Measurements from ENCODE around the gene HOXA10.

Gene HOXA10

DNA sequence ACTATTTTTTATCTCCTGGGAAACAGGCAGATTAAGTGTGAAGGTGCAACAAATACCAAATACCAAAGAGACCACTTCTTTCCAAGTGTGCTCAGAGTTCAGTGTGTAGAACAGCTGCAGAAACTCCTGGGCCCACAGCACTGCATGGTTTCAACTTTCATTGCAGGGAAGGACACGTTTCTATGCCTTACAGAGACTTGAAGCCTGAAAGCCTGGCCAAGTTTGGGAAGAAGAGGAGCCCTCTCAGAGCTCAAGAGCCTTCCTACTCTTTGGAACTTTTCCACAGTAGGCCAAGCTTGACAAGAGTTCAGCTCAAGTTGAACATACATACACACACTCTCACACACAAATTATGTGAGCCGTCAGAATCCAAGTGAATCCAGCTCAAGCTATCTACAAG, 46.1 kb downstream of the HOXA10 start:
- DNase-seq, result no peak

DNA sequence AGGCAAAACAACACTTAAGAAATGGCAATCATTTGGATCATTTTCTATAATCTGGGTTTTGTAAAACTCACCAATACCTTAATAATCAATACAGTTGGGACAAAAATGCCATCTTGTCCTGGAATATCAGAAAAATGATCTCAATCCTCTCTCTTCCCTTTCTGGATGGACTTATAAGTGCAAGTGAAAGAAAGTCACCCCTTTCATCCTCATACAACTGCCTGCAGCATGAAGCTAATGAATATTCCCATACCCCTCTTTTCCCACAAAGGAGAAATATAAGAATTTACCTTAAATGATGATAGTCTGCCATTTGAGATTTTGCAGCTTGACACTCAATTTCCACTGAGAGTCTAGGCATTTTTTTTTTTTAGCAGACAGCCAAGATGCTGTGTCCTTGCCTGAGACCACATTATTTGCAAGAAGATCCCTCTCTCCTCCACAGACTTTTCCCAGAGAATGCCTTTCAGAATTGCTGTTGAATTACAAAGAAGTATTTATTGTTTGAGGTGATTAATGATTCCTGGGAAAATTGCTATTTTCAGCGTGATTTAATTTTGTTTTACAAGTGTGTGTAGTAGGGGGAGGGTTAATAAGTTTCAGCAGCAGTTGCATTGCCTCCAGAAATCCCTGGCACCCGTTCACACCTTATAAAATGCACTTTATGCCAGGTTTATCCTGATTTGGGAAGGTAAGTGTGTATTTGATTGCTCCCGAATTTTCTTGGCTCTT, 47.4 kb downstream of the HOXA10 start:
- no peak for DNase-seq

DNA sequence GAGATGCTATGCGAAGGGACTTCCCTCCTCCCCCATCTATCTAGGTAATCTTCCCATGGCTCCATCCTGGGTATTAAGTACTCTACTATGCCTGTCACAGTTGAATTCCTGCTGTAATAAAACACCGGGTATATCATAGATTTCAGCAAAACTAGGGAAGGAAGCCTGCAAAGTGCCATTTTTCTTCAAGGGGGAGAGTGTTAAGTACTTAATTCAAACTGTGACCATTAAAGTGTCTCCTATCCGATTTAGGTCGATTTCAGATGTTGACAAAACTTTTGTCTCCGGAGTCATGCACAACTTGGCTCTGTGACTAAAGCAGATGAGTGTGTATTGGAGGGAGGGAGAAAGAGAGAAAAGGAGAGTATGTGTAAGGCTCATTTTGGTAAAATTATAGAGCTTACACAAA, 48.1 kb downstream of the HOXA10 start:
- DNase-seq, result no peak

DNA sequence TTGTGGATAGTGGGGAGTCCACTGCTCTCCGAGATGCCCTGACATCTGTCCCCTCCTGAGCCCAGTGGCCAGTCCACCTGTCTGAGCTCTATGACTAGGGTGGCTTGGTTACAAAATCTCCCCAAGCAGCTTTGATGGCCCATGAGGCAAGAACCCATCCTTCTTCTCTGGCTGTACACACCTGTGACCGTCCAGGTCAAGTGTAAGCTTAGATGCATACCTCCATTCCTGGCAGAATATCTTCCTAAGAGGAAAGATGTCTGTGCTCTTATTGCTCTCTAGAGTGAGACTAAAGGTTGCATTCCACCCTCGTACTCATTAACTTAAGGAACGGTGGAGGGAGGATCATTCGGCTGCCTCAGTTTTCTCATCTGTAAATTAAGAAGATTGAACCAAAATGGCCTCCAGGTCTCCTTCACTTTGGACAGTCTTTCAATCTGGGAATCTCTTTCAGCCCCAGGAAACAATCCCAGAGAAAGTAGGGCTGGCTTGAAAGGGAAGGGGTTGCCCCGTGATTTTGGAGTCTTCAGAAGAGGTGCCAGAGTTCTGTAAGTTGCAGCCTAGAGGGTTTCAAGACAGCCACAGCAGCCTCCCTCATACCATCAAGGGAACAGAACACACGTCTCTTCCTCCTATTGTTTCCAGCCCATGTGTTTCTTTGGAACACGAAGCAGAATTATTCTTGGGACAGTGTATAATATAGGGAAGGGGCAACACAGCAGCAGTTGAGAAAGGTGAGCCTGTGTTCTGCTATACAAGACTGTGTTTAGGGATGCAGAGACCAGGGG, 49.0 kb downstream of the HOXA10 start:
- no peak for DNase-seq

DNA sequence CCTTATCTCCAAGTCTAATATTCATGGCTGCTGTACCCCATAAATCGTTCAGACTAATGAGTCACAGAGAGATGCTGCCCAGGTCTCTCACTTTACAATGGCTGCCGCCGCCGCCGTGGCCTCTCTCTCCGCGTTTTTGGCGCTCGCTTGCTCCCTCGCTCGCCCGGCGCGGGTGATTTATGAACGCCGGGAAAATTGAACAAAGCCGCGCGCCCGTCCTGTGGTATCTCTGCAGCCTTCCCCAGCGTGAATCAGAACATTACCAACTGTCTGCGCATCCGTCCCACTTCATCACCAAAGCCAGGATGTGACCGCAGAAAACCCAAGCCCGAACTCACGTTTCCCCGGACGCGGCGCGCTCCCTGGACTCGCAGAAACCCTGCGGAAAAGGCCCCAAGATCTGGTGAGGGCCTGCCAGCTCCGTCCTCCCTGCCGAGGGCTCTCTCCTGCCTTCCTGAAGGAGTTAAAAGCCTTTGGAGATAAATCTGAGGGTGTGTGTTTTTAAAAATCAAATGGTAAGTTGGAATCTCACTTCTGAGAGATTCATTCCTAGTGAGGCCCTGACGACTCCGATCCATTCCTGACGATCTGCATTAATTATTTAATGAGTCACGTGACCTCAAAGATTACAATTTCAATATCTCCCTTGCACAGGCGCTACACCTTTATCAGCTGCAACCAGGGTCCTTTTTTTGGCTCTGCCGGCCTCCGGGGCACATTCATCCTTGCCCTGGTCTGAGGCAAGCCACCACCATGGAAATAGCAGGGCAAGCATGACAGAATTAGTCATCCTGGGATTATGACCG, 49.8 kb downstream of the HOXA10 start:
- no peak for DNase-seq

DNA sequence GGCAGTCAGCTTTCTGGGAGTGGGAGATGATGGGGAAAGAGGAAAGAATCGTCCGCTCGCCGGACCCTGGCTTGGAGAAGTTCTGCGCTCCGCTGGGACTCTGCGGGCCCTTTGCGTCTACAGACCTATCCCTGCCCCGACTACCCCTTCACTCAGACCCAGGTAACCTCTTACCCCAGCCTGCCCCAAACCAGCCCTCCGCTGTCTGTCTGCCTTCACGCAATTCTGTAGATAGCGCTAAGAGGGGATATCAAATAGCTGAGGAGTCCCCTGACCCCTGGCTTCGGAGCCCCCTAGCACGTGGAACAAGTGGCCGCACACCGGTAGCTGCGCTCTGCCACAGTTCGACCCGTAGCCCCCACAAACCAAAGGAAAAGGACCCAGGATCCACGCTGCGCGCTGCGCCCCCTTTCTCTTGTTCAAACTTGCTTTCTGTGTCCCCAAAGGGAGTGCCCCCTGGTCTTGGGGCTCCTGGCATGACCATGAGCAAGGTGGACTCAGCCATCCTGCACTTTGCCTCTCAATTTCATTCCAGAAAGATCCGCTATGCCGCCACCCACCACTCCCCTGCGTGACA, 50.6 kb downstream of the HOXA10 start:
- no peak for DNase-seq

DNA sequence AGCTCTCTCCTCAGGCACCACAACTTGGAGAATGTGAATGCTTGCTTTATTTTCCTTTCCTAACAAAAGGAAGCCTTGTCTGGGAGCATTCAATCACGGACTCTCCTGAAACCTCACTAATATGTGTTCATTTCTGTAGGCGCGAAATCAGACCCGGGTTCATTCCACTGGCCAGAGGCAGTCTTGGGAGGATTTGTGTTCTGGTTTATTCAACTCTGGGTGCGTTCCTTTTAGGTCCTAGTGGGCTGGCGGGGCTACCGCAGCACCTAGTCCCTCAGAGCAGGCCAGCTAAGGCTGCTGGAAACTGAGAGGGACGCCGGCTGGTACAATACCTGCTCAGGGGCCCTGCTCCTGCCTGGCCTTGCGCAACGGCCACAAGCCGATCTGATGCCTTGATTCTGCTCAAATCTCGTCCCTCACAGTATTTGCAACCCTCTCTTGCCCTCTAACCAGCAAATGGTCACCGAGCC, 51.1 kb downstream of the HOXA10 start:
- DNase-seq, result no peak

DNA sequence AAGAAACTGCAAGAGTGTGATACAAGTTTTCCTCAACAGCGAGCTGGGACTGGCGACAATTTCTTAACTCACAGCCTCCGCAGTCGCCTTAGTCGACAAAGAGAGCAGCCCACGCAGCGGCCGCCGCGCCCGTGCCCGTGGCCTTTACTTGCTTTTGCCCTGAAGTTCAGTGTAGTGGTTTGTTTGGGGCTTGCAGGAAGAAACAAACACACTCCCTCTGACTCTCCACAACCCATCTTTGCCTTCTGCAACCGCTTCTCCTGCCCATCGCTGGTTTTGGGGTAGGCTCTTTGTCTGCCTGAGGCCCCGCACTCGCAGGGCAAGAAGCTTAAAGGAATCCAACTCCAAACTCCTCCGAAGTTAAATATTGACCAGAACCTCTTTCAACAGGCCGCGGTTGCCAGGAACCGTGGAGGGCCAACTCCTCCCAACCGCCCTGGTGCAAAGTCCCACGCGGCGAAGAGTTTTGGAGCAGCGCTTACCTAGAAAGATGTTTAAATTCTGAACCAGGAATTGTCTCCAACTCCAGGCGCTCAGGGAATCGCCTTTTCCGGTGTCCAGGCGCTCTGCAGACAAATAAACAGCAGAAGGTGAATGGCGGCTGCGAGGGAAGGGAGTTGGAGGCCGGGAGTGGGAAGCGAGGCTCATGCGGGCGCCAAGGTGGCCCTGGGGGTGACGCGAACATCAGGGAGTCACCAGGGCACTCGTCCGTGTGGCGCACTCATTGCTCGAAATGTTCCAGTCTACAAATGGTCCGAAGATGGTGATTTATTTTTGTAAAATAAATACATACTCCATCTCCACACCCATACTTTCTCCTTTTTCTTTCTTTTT, 51.8 kb downstream of the HOXA10 start:
- DNase-seq, result no peak

DNA sequence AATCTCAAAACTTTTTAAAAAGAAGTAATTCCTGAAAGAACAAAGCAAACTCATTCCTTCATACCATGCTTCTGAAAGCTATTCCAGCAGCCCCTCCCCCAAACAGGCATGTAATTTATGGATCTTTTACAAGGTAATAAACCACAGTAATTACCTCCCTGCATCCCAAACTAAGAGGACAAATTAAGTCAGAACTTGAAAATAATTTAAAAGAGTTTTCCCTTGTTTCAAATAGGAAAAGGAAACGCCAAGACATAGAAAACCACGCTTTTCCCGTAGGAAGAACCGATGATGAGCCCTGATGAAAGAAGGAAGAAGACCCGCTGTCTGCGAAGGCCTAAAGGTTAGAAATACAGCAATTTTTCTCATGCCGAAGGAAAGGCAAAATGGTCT, 52.4 kb downstream of the HOXA10 start:
- no peak for DNase-seq
